WI38 (cell line): ENCODE data around the gene PDGFD.

Source experiments
- H3K4me3 ChIP-seq: 2 replicates; pipeline ENCODE4 v1.5.1; 2011; ENCODE audit warnings: low read depth, mild to moderate bottlenecking, control low read depth, low read length
- CTCF ChIP-seq: IDR thresholded peaks from 2 replicates; pipeline ENCODE4 v1.5.1; 2012; ENCODE audit warnings: low read depth, mild to moderate bottlenecking, control low read depth, low read length

Gene PDGFD

GRCh38 chr11:104075091-104075490, 88.9 kb downstream of the PDGFD start:
- no peak for TF ChIP-seq CTCF
- no peak overlapping the region for H3K4me3 ChIP-seq

- no peak overlapping the region for H3K4me3 ChIP-seq
- no peak for TF ChIP-seq CTCF
Measured at GRCh38 chr11:104073950-104074705, 89.8 kb downstream of the PDGFD start.

GRCh38 chr11:104067534-104067933, 96.4 kb downstream of the PDGFD start:
- TF ChIP-seq CTCF = no peak
- no peak overlapping the region for H3K4me3 ChIP-seq

- no peak overlapping the region for H3K4me3 ChIP-seq
- no peak for TF ChIP-seq CTCF
Measured at GRCh38 chr11:104064034-104064630, 99.8 kb downstream of the PDGFD start.

GRCh38 chr11:104061853-104062521, 102.0 kb downstream of the PDGFD start:
- no peak for TF ChIP-seq CTCF
- H3K4me3 ChIP-seq = no peak overlapping the region

GRCh38 chr11:104060820-104061219, 103.1 kb downstream of the PDGFD start:
- H3K4me3 ChIP-seq = no peak overlapping the region
- no peak for TF ChIP-seq CTCF

GRCh38 chr11:104060004-104060794, 103.7 kb downstream of the PDGFD start:
- no peak for TF ChIP-seq CTCF

More at GRCh38 chr11:104060004-104060794, 103.7 kb downstream of the PDGFD start:
- no peak overlapping the region for H3K4me3 ChIP-seq
